ENCODE measurements around the gene CHST13.

The CHST13 gene, protein sequence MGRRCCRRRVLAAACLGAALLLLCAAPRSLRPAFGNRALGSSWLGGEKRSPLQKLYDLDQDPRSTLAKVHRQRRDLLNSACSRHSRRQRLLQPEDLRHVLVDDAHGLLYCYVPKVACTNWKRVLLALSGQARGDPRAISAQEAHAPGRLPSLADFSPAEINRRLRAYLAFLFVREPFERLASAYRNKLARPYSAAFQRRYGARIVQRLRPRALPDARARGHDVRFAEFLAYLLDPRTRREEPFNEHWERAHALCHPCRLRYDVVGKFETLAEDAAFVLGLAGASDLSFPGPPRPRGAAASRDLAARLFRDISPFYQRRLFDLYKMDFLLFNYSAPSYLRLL

DNA sequence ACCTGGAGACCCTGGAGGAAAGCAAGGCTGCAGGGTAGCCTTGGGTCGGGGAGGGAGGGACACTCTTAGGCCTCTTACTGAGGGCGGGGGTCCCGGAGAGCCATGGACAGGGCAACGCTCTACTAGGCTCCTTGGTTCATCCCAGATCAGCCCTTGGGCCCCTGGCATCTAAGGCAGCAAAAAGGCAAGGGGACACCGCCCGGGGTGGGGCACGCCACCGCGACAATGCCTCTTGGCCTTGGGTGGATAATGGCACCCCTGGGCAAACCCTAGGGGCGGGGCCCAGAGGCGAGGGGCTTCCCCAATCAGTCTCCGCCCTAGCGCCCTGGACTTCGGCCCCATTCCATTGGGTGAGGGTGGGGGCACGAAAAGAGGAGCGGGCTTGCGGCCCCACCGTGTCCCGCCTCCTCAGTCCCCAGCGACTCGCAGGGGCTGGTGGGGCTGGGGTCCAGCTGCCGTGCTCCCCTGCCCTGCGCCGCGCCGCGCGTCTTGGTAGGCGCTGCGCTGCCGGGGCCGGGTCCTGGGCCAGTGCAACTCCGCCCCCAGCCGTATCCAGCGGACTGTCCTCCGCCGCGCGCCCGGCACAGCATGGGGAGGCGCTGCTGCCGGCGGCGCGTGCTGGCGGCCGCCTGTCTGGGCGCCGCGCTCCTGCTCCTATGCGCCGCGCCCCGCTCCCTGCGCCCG is at the start of gene CHST13:
Gene CHST13, plus strand, starts transcription at position 411 of the 684 bp plus-strand sequence. Its CDS starts 178 bp downstream, at position 589.
- DNase-seq (ENCODE audit: low read depth), result peak; percentile 18

DNA sequence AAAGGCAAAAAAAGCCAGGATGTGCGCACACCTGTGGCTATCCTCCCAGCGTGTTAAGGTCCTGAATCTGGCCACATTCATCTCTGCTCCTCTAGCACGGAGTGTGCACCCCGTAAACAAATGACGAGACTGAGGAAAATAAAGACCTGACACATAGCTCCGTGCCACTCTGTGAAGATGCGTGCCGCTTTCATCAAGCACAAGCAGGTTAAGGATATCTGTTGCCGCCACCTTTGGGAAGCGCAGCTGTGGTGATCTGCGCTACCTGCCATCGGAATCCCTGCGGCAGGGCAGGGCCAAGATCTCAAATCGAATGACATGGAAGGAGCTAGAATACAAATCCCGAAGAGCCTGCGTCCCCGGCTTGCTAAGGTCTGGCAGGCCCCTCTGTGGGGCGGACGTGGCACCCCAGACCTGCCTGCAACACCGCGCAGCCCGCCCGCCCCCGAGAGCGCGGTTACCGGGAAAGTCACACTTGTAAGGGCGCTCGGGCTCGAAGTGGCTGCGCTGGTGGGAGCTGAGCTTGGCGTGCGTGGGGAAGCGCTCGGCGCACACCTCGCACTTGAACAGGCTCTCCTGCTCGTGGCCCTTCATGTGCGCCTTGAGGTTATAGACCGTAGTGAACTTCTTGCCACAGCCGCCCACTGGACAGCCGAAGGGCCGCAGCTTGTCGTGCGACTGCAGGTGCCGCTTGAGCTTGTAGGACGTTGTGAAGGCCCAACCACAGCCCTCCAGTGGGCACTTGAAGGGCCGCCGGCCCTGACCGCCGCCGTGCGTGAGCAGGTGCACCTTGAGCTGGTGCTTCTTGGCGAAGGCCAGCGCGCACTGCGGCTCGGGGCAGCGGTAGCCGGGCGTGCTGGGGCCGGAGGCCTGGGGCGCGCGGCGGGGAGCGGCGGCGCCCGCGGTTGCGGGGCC is 49.2 kb upstream of the CHST13 start:
- DNase-seq (ENCODE audit: low read depth), result no peak

DNA sequence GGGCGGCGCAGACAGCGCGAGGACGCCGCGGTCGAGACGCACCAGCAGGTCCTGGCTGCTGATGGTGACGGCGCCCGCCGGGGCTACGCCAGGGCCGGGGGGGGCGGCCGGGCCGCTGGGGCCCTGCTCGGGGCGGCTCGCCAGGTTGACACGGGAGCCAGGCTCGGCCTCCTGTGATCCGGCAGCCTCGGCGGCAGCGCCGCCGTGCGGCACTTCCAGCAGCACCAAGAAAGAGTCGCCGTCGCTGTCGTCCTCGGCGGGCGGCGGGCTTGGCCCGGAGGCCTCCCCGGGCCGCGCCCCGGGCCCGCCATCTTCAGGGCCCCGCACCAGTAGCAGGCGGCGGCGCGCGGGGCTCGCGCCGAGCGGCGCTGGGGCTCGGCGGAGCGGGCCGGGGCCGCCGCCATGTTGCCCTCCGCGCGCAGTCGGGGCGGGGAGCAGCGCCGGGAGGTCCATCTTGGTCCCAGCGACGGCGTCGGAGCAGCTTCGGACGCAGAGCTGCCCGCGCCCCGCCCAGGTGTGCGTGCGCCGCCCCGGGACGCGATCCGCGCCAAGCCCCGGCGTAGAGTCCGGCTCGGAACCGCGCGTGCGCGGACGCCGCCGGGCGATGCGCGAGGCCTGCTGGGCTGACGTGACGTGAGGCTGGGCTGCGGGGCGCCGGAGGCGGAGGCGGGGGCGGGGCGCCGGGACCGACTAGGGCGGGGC is 48.4 kb upstream of the CHST13 start, which contains the start of gene ZXDC:
Gene ZXDC, minus strand, starts transcription at position 479 of the 702 bp plus-strand sequence. Its CDS starts 26 bp downstream, at position 453.
- DNase-seq (ENCODE audit: low read depth), result peak; percentile 86

DNA sequence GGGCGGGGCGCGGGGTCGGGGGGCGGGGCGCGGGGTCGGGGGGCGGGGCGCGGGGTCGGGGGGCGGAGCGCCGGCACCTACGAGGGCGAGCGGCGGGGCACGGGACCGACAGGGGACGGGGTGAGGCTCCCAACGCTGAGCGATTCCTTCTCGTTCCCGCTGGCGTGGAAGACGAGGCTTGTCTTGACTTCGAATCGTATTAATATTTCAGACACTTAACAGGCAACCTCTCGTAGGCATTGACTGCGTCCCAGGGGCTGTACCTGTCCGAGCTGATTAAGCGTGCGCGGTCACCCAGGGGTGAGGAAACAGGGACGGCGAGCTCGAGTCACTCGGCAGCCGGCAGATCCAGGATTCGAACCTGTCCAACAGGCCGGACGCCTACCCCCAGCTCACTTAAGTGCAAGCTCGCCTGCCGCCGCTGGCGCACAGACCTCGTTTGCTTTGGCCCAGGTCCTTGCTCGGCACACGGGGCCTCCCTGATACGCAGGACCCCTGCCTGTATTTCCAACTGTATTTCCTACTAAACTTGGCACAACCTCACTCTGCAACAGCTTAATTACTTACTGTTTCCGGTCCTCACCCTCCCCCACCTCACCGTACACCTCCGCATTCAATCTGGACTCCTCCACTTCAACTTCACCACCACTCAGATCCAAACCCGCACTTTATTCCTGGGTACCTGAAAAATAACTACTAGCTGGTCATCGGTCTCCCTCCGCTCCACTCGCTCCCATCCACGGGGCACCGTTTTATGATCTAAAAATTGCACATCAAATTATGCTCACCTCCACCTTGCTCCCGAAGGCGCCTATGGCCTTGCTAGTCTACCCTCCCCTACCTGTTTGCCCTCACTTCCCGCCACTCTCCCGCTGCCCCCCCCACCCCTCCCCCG is 47.5 kb upstream of the CHST13 start:
- no peak for DNase-seq (ENCODE audit: low read depth)

DNA sequence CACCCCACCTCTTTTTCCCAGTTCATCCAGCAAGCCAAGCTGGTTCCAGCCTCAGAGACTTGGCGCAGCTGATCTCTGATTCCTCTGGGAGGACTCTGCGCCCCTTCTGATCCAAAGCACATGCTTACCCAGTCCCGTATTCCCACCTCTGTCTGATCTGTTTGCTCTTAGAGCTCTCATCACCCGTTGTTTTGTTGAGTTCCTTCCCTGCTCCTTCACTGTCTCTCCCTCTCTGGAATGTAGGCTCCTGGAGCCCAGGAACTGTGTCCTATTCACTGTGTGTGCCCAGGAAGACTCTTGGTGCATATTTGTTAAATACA is 46.9 kb upstream of the CHST13 start:
- DNase-seq (ENCODE audit: low read depth), result no peak

DNA sequence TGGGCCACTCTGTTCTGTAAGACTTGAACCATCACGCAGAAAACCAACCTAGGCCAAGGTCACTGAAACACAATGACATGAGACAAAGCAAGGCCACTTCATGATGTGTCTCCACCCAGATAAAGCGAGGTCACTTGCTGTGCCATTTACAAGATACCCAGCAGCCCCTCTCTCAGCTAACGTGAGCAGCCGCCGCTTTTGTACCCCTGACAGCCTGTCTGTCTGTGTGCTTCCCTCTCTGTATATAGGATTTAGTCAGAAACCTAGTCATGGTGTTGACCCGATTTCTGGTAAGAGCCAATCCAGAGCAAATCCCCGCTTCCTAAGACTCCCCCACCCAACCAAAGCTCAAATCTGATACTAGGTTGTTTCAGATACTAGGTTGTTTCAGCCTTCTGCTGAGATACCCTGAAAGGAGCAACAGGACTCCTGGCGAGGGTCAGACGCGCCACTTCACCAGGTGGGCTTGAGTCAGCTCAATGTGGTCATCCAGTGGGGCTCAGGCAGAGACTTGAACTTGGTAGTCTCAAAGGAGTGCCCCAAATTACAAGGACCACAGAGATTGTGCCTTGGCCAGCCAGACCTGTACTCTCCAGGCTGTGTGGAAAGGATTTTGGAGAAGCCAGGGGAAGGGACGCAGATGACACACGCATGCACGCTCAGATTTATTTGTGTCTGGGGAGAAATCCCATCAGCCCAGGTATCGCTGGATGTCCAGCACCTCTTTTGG is 45.2 kb upstream of the CHST13 start:
- DNase-seq (ENCODE audit: low read depth), result no peak

DNA sequence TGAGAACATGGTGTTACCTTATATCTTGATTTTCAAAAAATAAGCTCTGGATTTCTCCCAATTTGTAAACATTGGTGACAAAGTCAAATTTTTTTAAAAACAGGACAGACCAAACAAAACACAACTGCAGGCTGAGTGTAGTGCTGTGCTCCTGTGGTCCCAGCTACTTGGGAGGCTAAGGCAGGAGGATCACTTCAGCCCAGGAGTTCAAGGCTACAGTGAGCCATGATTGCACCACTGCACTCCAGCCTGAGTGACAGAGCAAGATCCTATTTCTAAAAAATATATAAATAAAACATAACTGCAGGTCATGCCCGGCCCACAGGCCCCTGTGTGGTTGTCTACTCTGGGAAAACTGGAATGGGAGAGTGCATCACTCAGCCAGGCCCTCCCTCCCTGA is 44.3 kb upstream of the CHST13 start:
- no peak for DNase-seq (ENCODE audit: low read depth)

DNA sequence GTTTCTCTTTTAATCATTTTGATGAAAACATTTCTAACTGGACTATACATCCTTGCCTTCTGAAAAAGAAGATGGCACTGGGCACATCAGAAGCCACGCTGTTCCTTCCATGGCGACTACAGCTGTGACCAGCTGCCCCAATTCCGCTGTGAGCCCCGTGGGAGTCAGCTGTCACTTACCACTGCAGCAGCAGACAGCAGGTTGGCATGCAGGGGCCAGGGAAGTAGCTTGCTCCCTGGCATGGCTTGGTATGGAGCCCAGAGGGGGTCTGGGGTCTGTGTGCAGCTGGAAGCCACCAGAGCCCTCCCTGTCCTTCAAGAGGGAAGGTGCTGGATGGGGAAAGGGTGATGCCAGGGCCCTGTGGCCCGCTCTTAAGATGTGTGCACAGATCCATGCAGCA is 43.7 kb upstream of the CHST13 start:
- no peak for DNase-seq (ENCODE audit: low read depth)

DNA sequence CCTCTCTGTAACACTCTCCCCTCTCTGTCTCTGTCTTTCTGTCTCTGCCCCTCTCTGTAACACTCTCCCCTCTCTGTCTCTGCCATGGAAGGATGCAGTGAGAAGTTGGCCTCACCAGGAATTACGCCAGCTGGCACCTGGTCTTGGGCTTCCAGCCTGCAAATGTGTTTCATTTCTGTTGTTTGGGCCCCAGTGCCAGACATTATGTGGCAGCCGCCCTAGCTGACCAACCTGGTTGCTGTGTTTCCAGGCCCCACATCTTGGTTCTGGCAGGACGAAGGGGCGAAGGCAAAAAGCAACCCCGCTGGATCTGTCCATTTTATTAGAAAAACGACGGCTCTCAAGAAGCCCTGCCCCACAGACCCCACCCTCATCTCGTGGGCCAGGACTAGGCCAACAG is 43.1 kb upstream of the CHST13 start:
- no peak for DNase-seq (ENCODE audit: low read depth)

DNA sequence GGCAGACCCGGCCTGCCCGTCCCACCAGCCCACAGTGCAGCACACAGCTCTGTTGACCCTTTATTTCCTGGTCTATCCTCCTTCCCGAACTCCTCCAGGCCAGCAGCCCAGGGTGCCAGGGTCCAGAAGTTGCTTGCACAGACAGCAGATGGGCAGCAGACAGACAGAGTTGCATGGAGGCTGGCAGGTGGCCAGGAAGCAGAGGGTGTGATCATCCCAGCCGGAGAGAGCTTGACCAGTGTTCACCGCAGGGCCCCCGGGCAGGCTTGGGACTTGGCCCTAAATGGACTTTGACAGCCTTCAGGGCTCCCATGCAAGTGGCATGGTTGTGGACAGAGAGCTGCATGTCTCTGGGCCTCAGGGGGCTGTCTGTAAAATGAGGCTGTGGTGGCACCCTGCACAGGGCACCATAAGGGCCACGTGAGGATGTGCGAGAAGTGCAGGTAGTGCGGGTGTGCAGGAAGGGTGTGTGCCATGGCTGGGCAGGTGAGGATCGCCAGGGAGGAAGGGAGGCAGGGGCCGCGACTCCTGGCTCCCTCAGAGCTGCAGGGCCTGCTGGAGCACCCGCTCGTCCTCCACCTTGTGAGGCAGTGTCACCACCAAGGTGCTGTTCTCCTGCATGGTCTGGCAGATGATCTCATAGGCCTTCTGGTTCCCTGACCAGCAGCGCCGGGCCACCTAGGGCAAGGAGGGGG is 42.0 kb upstream of the CHST13 start:
- DNase-seq (ENCODE audit: low read depth), result no peak

DNA sequence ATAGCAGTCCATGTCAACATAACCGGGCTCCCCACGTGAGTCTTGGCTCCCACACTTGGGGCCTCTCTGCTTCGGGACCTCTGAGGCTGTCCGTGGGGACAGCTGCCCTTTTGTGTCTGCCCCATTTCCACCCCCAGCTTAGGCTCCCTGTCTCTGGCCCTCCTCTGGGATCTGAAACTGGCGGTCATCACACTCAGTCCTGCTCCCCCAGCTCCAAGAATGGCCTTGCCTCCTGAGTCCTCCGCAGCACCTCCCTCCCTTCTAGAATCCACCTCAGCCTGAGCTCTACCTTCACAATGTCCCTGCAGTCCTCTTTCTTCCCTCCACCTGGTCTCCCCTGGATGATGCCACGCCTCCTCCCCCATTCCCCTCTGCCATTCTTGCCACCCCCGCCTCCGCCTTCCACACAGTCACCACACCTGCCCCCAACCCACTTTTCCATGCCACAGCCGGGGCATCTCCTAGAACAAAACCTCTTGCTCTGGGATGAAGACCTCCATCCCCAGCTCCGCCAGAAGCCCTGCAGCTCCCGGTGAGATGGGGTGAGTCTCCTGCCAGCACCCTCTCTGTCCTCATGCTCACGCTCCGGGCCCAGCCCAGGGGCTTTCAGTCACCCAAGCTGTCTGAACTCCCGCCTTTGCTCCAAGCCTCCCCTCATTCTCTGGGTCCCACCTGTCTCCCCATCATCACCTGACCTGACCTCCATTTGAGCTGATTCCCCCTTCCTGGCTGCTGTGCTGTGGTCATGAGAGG is 41.3 kb upstream of the CHST13 start:
- DNase-seq (ENCODE audit: low read depth), result no peak

DNA sequence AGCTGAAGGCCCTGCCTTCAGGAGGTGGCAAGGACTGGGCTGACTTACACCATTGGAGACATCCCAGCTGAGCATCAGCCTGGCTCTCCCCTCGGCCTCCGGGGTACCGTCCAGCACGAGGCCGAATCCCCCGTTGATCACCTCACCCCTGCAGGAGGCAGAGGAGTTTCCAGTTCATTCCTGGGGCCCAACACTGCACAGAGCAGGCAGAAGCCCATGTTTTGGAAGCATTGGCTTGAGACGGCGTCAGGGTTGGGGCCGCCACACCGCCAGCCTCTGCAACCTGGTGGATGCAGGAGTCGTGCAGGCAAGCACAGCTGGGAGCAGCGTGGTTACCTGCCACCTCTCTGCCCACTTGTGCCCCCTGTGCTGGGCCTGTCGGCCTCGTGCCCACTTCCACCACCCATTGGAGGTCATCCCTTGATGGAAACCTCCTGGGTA is 40.6 kb upstream of the CHST13 start:
- no peak for DNase-seq (ENCODE audit: low read depth)

DNA sequence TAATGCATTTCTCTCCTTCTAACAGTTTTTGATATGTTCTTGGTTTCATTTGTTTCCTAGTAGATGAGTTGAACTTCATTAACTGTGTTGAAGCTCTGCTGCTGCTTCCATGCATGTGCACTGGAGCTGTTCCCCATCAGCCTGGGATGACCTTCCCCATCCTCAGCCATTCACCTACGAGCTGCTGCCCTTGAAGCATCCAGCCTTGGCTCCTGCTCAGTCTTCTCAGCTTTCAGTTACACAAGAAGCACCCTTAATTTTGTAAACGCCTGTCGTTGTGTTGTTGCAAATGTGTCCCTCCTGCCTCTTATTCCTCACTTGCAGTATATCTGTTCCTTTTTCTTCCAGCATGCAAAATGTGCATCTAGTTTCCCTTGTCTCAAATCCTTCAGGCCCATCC is 39.8 kb upstream of the CHST13 start:
- no peak for DNase-seq (ENCODE audit: low read depth)

DNA sequence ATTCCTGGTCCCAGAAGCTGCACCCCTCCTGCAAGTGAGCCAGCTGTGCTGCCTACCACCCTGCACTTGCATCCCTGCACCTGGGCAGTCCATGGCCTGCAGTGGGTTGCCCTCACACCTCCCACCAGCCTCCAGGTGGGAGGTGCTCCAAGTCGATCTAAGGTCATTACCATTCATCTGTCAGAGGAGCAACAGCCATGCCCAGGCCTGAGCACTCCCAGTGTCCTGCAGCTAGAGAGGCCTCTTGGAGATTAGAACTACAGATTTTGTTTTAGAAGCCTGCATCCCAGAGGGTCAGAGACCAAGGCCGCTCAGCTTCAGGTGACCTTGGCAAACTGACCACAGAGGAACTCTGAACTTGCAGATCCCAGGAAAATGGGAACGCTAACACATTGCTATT is 39.3 kb upstream of the CHST13 start:
- DNase-seq (ENCODE audit: low read depth), result no peak

DNA sequence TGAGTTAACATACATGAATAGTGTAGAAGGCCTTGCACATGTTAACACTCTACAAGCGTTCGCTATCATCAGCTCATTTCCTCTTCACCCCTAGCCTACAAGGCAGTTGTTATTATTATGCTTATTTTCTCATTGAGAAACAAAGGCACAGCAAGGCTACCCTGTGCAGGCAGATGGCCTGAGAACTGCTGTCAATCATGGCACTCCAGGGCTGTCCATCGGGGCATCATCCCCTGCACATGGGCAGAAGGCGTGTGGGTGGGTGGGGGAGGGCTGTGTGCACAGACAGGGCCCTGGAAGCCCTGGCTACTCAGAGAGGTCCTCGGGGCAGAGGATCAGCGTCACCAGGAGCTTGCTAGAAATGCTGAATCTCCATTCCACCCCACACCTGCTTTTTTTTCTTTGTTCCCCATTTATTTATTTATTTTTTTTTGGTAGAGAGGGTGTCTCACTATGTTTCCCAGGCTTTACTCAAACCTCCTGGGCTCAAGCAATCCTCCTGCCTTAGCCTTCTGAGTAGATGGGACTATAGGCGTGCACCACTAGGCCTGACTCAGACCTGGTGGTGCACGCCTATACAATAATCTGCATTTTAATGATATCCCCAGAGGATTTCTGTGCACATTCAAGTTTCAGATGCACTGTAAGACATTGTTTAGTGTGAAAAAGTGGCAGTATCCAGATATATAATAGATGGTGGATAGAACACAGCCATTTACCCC is 38.6 kb upstream of the CHST13 start:
- DNase-seq (ENCODE audit: low read depth), result no peak

DNA sequence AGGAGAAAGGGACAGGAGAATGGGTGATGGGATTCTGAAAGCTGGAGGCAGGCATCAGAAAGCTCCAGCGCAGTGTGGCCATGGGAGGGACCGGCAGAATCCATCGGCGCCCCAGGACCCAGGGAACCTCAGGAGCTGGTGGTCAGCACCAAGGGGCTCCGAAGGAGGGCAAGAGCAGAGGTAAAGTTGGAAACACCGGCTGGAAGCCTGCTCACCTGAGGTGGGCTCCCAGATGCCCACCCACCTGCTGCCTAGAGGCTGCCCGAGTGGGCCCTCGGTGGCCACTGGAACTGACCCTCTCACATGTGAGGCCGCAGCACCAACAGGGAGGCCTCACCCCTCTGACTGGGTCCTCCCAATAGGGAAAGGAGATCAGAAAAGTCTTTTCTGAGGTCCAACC is 38.0 kb upstream of the CHST13 start:
- no peak for DNase-seq (ENCODE audit: low read depth)

DNA sequence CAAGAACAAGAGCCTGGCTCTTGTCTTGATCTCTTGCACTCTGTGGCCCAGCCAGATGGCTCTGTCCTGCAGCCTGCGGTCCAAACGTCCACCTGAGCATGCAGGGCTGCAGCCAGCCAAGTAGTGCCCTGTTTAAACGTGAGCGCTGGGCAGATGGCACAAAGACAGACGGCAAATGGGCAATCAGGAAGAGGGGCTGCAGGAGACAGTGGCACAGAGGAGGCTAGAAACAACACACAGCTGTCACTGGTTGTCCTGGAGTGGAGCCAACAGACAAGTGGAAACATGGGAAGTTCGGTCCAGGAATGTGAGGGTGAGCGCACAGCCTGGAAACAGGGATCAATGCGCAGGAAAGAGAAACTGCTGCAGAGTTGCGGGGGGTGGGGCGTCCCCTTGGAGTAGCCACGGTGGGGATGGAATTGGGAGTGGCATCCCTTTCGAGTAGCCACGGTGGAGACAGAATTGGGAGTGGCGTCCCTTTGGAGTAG is 37.6 kb upstream of the CHST13 start:
- no peak for DNase-seq (ENCODE audit: low read depth)

DNA sequence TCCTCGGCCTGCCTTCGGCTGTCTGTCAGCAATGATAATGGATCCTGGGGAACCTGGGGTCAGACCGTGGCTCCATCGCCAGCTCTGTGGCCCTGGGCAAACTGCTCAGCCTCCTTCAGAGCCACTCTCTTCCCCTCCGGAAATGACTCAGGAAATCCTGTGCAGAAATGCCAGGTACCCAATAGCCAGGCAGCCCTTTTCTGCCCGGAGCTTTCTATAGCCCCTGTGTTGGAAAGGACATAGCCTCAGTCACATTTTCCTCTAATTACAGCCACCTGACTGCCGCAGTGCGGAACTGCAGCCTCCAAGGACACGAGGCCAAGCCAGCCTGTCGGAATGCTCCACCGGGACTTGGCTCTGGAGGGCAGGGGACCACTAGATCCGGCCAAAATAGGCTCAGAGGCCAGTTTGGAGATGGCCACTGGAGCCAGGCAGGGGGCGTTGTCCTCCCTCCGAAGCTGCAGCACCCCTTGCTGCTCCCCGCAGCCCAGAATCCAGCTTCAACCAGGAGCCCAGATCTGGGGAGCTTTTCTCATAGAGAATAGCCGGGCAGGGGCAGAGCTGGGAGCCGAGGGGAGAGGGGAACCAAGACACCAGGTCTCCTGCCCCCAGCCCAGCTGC is 36.7 kb upstream of the CHST13 start:
- DNase-seq (ENCODE audit: low read depth), result no peak
